Loucy (cell line): ENCODE data around the gene SMCO2.
A peak's percentile ranks its signal among the peaks of the same experiment; 100 is the strongest.

Source experiments
- H2AFZ ChIP-seq: fragments of 200-600 bp; sonication (generic); 2 replicates; pipeline ENCODE4 v1.6.0; 2016; ENCODE audit warnings: antibody characterized with exemption, mild to moderate bottlenecking, low read length, moderate library complexity
- H3F3A ChIP-seq: fragments of 200-600 bp; 2 replicates; pipeline ENCODE4 v1.6.0; 2016; ENCODE audit warnings: antibody characterized with exemption, low read depth, mild to moderate bottlenecking
- H3K27me3 ChIP-seq: fragments of 200-600 bp; sonication (generic); 2 replicates; pipeline ENCODE4 v1.6.1; 2014; ENCODE audit warnings: low read length, mild to moderate bottlenecking; ENCODE audit not compliant: insufficient read depth, poor library complexity, severe bottlenecking
- H3K36me3 ChIP-seq: fragments of 200-600 bp; sonication (generic); 2 replicates; pipeline ENCODE4 v1.6.1; 2016; ENCODE audit warnings: low read length; ENCODE audit not compliant: insufficient read depth
- H3K4me1 ChIP-seq: fragments of 200-600 bp; sonication (generic); 2 replicates; pipeline ENCODE4 v1.5.1; 2014; ENCODE audit warnings: low read length, mild to moderate bottlenecking; ENCODE audit not compliant: insufficient read depth, poor library complexity, severe bottlenecking
- H3K4me2 ChIP-seq: fragments of 200-600 bp; sonication (generic); 2 replicates; pipeline ENCODE4 v1.6.0; 2014; ENCODE audit warnings: antibody characterized with exemption, low read length, low read depth, mild to moderate bottlenecking; ENCODE audit not compliant: poor library complexity, severe bottlenecking
- H3K4me3 ChIP-seq: fragments of 200-600 bp; sonication (generic); 2 replicates; pipeline ENCODE4 v1.5.1; 2014; ENCODE audit warnings: low read length, mild to moderate bottlenecking, mixed read lengths; ENCODE audit not compliant: poor library complexity, severe bottlenecking
- H3K79me2 ChIP-seq: fragments of 200-600 bp; sonication (generic); 2 replicates; pipeline ENCODE4 v1.6.1; 2014; ENCODE audit warnings: low read length; ENCODE audit not compliant: insufficient read depth
- H3K9ac ChIP-seq: fragments of 200-600 bp; sonication (generic); 2 replicates; pipeline ENCODE4 v1.6.0; 2014; ENCODE audit warnings: mild to moderate bottlenecking, low read depth, low read length, moderate library complexity; ENCODE audit not compliant: poor library complexity, severe bottlenecking
- H3K9me2 ChIP-seq: fragments of 200-600 bp; sonication (generic); replicated peaks from 2 replicates; pipeline ENCODE4 v1.6.1; 2016; ENCODE audit warnings: low read depth, low read length, mixed read lengths
- H3K9me3 ChIP-seq: fragments of 200-600 bp; sonication (generic); 2 replicates; pipeline ENCODE4 v1.6.1; 2014; ENCODE audit warnings: mild to moderate bottlenecking, antibody characterized with exemption, low read length, low read depth; ENCODE audit not compliant: insufficient read depth
- H4K20me1 ChIP-seq: fragments of 200-600 bp; sonication (generic); 2 replicates; pipeline ENCODE4 v1.6.0; 2014; ENCODE audit warnings: antibody characterized with exemption, low read length, mild to moderate bottlenecking; ENCODE audit not compliant: insufficient read depth, poor library complexity, severe bottlenecking
- EZH2phosphoT487 ChIP-seq: fragments of 200-600 bp; IDR thresholded peaks from 2 replicates; pipeline ENCODE4 v1.6.1; 2018; ENCODE audit warnings: antibody characterized with exemption, mild to moderate bottlenecking, moderate library complexity, borderline replicate concordance
- TF ChIP-seq, protein P1 (sequence below): fragments of 200-600 bp; sonication (generic); conservative IDR thresholded peaks from 2 replicates; pipeline ENCODE4 v1.5.1; 2014; ENCODE audit warnings: mild to moderate bottlenecking, antibody characterized with exemption, low read length

Gene SMCO2

DNA sequence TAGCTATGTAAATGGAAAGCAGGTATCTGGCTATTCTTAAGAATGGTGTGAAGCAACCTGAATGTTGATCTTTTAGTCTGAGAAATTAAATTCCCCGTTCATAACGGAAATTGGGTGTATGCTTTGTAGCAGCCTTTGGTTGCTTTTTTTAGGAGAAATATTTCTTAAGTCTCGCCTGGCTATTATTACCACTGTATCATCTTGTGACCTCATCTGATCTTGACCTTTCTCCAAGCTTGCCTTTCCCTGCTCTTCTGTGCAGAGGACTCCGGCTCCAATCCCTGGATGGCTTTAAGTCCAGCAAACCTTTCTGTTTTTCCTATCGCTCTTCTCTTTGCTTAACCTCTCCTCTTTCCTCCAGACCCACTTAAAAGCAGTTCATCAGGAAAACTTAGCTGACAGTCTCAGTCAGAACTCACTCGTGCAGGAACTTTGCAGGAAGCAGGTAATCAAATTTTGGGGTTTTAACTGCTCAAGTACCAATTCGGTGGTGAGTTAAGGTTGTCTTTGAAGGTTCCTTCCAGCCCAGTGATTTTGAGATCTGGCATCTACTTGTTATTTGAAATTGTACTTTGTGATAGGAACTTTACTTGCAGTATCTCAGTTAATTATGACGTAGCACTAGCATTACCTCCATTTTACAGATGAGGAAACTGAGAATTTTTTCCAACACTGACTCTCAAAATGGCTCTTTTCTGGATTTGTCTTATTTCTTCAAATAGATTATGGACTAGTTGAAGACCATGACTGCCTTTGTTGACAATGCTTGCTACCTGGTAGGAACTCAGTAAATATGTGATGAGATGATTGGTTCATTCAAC is 91.5 kb downstream of the SMCO2 start:
- peaks cover 40% of the 10 kb centered on the region for H3K79me2 ChIP-seq
- no peaks in the 10 kb centered on the region for H3K9me2 ChIP-seq
- H3K9ac ChIP-seq = no peak overlapping the region
- no peaks in the 10 kb centered on the region for H3K27me3 ChIP-seq
- no peak overlapping the region for H3K4me3 ChIP-seq
- H3K4me1 ChIP-seq = peaks cover 37% of the 10 kb centered on the region
- TF ChIP-seq, protein P1, sequence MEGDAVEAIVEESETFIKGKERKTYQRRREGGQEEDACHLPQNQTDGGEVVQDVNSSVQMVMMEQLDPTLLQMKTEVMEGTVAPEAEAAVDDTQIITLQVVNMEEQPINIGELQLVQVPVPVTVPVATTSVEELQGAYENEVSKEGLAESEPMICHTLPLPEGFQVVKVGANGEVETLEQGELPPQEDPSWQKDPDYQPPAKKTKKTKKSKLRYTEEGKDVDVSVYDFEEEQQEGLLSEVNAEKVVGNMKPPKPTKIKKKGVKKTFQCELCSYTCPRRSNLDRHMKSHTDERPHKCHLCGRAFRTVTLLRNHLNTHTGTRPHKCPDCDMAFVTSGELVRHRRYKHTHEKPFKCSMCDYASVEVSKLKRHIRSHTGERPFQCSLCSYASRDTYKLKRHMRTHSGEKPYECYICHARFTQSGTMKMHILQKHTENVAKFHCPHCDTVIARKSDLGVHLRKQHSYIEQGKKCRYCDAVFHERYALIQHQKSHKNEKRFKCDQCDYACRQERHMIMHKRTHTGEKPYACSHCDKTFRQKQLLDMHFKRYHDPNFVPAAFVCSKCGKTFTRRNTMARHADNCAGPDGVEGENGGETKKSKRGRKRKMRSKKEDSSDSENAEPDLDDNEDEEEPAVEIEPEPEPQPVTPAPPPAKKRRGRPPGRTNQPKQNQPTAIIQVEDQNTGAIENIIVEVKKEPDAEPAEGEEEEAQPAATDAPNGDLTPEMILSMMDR = no peak
- no peak for TF ChIP-seq EZH2phosphoT487
- H4K20me1 ChIP-seq = no peaks in the 10 kb centered on the region
- H3K9me3 ChIP-seq = no peaks in the 10 kb centered on the region
- H3F3A ChIP-seq = peaks cover 8% of the 10 kb centered on the region
- H3K36me3 ChIP-seq = no peaks in the 10 kb centered on the region
- H2AFZ ChIP-seq = no peak overlapping the region
- peak overlapping the region; percentile 19 for H3K4me2 ChIP-seq

DNA sequence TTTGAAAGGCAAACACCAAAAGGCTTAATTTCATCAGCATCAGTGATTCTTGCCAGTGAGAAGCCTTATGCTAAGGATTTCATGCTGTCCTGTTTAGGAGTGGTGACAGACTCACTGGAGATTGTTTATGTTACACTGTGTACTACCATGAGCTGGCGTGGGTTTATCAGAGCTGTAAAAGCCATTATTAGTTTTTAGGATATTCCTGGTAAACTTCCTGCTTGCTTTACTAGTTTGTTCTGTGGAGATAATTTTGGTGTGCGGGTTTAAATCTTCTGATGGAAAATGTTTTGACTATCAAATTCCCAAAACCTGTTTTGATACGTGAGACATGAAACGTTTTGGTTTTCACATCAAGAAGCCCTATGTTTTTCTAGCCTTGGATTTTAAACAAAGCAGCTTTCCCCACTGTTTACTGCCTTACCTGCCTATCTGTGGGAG is 92.7 kb downstream of the SMCO2 start:
- Histone ChIP-seq H3K4me3 (no peak overlapping the region), H3F3A (peaks cover 8% of the 10 kb centered on the region), H3K4me2 (no peak overlapping the region), H3K4me1 (peaks cover 28% of the 10 kb centered on the region), H3K9me3 (no peaks in the 10 kb centered on the region), H3K36me3 (no peaks in the 10 kb centered on the region), H2AFZ (no peak overlapping the region), H4K20me1 (no peaks in the 10 kb centered on the region), H3K27me3 (no peaks in the 10 kb centered on the region), H3K9me2 (no peaks in the 10 kb centered on the region), H3K79me2 (peaks cover 40% of the 10 kb centered on the region), H3K9ac (no peak overlapping the region)
- TF ChIP-seq EZH2phosphoT487 = no peak
- TF ChIP-seq, protein P1 = no peak

DNA sequence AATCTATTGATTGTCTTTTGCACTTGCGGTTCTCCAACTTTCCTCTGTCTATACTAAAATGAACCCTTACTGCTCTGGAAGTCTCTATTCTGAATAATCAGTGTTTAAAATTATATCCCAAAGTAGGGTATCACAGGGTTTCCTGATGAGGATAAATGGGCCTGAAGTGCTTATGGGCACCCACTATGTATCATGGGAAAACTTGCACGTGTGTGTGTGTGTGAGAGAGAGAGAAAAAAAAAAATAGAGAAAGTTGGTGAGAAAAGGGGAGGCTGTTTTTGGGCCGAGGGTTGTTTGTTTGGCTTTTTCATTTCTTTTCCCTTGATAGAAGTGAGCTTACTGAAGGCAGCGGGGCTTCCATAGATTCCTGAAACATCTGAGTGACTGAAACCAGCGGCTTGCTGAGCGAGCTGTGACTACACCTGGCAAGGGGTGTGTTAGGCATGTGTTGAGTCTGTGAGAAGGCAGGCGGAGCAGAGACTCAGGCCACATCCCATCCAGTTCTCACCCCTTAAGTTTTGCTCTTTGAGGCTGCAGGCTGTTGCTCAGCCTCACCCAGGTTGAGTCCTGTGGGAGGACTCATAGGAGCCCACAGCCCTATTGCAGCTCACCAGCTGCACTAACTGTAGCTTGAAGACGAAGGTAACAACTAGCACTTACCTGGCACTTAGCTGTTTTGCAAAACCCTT is 94.6 kb downstream of the SMCO2 start:
- no peaks in the 10 kb centered on the region for H4K20me1 ChIP-seq
- no peaks in the 10 kb centered on the region for H3K27me3 ChIP-seq
- H3K4me2 ChIP-seq = no peak overlapping the region
- H3K9me2 ChIP-seq = no peaks in the 10 kb centered on the region
- H3K79me2 ChIP-seq = peaks cover 33% of the 10 kb centered on the region
- no peak overlapping the region for H3K4me3 ChIP-seq
- H3K9ac ChIP-seq = no peak overlapping the region
- peaks cover 8% of the 10 kb centered on the region for H3K4me1 ChIP-seq
- H3F3A ChIP-seq = no peaks in the 10 kb centered on the region
- TF ChIP-seq, protein P1 = no peak
- TF ChIP-seq EZH2phosphoT487 = no peak
- no peaks in the 10 kb centered on the region for H3K9me3 ChIP-seq
- no peaks in the 10 kb centered on the region for H3K36me3 ChIP-seq
- no peak overlapping the region for H2AFZ ChIP-seq
